A549 (cell line): ENCODE measurements around the gene PDE3A.

ENCODE experiments used
- CTCF ChIP-seq: fragments of >200 bp; sonication (Bioruptor Twin); formaldehyde crosslinking; IDR thresholded peaks from 3 replicates; pipeline ENCODE4 v1.5.1; 2016
- EP300 ChIP-seq, 2 experiments: fragments of >200 bp; sonication (Bioruptor Twin); formaldehyde crosslinking; IDR thresholded peaks; 2 replicates in 1 of 2; 3 replicates in 1 of 2; pipeline ENCODE4 v1.6.1; 2016 to 2017
- ESRRA ChIP-seq: fragments of 150-350 bp; IDR thresholded peaks from 2 replicates; pipeline ENCODE4 v1.6.1; 2014; ENCODE audit warnings: mild to moderate bottlenecking, low read length, borderline replicate concordance
- HOXA7 ChIP-seq: fragments of 250-450 bp; sonication (Bioruptor Pico); IDR thresholded peaks from 2 replicates; pipeline ENCODE4 v1.5.0; 2020; ENCODE audit warnings: mild to moderate bottlenecking, moderate library complexity
- JUN ChIP-seq, 2 experiments: fragments of >200 bp; sonication (Bioruptor Twin); formaldehyde crosslinking; IDR thresholded peaks; 2 replicates in 1 of 2; 3 replicates in 1 of 2; pipeline ENCODE4 v1.6.1; 2016 to 2017
- JUNB ChIP-seq: fragments of >200 bp; sonication (Bioruptor Twin); formaldehyde crosslinking; IDR thresholded peaks from 2 replicates; pipeline ENCODE4 v1.6.1; 2016
- POLR2A ChIP-seq: IDR thresholded peaks from 2 replicates; pipeline ENCODE4 v1.6.1; 2012; ENCODE audit warnings: mild to moderate bottlenecking, low read length
- RAD21 ChIP-seq, 2 experiments: fragments of >200 bp in 1 of 2; sonication (Bioruptor Twin) in 1 of 2; formaldehyde crosslinking in 1 of 2; IDR thresholded peaks in 1 of 2; conservative IDR thresholded peaks in 1 of 2; 2 replicates in 1 of 2; 3 replicates in 1 of 2; pipeline ENCODE4 v1.6.1; 2012 to 2018; ENCODE audit warnings: inconsistent platforms in 1 of 2
- REST ChIP-seq: fragments of 200-600 bp; sonication (generic); IDR thresholded peaks from 2 replicates; pipeline ENCODE4 v1.6.1; 2016; ENCODE audit warnings: antibody characterized with exemption, mild to moderate bottlenecking, moderate library complexity
- RFX5 ChIP-seq: fragments of 450-650 bp; IDR thresholded peaks from 2 replicates; pipeline ENCODE4 v1.7.1; 2014; ENCODE audit warnings: antibody characterized with exemption, mild to moderate bottlenecking, moderate library complexity
- RNF2 ChIP-seq: fragments of 200-600 bp; sonication (generic); IDR thresholded peaks from 2 replicates; pipeline ENCODE4 v1.6.1; 2016; ENCODE audit warnings: low read depth, mild to moderate bottlenecking, antibody characterized with exemption, moderate library complexity, borderline replicate concordance
- ZC3H11A ChIP-seq: fragments of 450-650 bp; IDR thresholded peaks from 2 replicates; pipeline ENCODE4 v1.6.1; 2014; ENCODE audit warnings: antibody characterized with exemption, mild to moderate bottlenecking

GRCh38 chr12:20585913-20586312 is 217.6 kb downstream of the PDE3A start:
- TF ChIP-seq REST (no peak), JUNB (no peak), CTCF (no peak), ESRRA (no peak), HOXA7 (CRISPR knock-in tag) (no peak), JUN (IDR thresholded peaks at IDR 0.05) (no peak), RFX5 (no peak), RNF2 (no peak), POLR2A (no peak), ZC3H11A (no peak), EP300 (IDR thresholded peaks at IDR 0.05) (no peak), RAD21 (conservative IDR thresholded peaks at IDR 0.05 in 1 of 2, IDR thresholded peaks at IDR 0.05 in 1 of 2) (no peak)
